ENCODE data around the gene TRIM72.

TRIM72 gene

DNA sequence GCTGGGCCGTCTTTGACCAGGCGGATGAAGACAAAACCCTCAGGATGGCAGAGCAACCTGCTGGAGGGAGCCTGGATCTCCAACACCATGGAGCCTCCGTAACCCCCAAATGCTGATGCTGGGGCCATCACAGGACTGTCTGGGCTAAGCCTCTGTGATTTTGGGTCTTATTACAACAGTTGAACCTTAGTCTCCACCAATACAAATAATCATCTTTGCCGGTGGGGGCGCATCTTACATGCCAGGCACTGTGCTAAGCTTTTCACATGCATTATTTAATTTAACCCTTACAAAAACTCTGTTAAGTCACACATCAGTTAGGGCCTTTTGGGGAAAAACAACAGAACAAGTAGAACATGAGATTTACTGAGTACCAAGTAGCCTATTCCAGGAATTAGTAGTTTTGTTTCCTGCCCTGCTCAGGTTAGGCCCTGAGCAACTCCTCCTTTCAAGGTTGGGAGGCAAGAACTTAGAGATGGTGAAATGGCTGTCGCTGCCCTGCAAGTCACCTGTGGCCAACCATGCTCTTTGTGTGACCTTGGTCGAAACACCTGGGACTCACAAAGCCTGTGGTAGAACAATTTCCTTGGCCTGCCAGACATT, 37.0 kb downstream of the TRIM72 start:
- TF ChIP-seq, protein P1, sequence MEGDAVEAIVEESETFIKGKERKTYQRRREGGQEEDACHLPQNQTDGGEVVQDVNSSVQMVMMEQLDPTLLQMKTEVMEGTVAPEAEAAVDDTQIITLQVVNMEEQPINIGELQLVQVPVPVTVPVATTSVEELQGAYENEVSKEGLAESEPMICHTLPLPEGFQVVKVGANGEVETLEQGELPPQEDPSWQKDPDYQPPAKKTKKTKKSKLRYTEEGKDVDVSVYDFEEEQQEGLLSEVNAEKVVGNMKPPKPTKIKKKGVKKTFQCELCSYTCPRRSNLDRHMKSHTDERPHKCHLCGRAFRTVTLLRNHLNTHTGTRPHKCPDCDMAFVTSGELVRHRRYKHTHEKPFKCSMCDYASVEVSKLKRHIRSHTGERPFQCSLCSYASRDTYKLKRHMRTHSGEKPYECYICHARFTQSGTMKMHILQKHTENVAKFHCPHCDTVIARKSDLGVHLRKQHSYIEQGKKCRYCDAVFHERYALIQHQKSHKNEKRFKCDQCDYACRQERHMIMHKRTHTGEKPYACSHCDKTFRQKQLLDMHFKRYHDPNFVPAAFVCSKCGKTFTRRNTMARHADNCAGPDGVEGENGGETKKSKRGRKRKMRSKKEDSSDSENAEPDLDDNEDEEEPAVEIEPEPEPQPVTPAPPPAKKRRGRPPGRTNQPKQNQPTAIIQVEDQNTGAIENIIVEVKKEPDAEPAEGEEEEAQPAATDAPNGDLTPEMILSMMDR (IDR thresholded peaks at IDR 0.05; ENCODE audit: low read depth, low read length), result no peak
- H3K4me3 ChIP-seq (ENCODE audit: low read depth, low read length), result no peak overlapping the region

DNA sequence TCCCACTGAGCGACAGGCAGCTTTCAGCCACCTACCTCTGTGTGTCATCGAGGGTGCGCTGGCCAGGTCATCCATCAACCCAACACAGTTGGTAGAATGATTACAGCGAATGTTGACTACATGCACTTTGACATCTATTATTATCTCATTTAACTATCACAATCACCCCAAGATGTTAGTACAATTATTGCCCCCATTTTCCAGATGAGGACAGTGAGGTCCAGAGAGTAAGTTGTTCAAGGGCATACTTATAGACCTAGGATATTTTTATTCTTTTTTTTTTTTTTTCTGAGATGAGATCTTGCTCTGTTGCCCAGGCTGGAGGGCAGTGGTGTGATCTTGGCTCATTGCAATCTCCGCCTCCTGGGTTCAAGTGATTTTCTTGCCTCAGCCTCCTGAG, 37.5 kb downstream of the TRIM72 start:
- TF ChIP-seq, protein P1 (IDR thresholded peaks at IDR 0.05; ENCODE audit: low read depth, low read length), result no peak
- no peak overlapping the region for H3K4me3 ChIP-seq (ENCODE audit: low read depth, low read length)

DNA sequence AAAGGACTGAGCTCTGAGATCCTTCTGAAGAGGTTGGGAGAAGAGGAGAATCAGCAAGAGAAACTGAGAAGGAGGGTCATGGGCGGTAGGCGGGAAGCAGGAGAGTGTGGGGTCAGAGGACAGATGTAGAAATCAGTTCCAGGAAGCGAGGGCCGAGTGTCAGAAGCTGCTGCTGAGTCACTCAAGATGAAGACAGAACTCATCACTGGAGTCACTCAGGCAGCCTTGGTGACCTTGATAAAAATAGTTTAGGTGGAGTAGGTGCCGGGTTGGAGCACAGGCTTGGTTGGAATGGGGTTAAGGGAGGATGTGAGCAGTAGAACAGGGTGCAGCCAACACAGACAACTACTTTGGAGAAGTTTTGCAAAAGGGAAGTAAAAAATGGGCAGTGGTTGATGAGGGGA, 39.7 kb downstream of the TRIM72 start:
- TF ChIP-seq, protein P1 (IDR thresholded peaks at IDR 0.05; ENCODE audit: low read depth, low read length), result no peak
- H3K4me3 ChIP-seq (ENCODE audit: low read depth, low read length), result no peak overlapping the region

DNA sequence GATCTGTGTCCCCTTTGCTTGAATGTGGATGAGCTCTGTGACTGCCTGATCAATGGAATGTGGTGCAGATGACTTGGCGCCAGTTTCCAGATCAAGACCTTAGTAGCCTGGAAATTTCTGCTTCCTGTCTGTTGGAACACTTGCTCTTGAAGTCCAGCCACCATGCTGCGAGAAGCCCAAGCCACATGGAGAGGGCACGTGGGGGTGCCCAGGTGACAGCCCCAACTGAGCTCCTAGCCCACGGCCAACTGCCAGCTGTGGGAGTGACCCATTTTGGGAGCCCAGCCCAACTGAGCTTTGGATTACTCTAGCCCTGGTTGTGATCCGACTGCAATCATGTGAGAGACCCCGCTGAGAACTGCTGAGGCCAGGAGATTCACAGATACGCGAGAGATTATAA, 42.5 kb downstream of the TRIM72 start:
- H3K4me3 ChIP-seq (ENCODE audit: low read depth, low read length), result no peak overlapping the region
- TF ChIP-seq, protein P1 (IDR thresholded peaks at IDR 0.05; ENCODE audit: low read depth, low read length), result no peak

DNA sequence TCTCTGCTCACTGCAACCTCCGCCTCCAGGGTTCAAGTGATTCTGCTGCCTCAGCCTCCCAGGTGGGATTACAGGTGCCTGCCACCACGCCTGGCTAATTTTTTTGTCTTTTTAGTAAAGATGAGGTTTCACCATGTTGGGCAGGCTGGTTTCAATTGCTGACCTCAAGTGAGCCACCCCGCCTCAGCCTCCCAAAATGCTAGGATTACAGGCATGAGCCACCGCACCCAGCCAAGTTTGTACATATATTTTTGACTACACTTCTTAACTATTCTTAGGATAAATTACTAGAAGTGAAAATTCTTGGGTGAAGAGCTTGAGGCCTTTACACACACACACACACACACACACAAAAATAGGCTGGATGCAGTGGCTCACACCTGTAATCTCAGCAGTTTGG, 44.4 kb downstream of the TRIM72 start:
- TF ChIP-seq, protein P1 (IDR thresholded peaks at IDR 0.05; ENCODE audit: low read depth, low read length), result no peak

DNA sequence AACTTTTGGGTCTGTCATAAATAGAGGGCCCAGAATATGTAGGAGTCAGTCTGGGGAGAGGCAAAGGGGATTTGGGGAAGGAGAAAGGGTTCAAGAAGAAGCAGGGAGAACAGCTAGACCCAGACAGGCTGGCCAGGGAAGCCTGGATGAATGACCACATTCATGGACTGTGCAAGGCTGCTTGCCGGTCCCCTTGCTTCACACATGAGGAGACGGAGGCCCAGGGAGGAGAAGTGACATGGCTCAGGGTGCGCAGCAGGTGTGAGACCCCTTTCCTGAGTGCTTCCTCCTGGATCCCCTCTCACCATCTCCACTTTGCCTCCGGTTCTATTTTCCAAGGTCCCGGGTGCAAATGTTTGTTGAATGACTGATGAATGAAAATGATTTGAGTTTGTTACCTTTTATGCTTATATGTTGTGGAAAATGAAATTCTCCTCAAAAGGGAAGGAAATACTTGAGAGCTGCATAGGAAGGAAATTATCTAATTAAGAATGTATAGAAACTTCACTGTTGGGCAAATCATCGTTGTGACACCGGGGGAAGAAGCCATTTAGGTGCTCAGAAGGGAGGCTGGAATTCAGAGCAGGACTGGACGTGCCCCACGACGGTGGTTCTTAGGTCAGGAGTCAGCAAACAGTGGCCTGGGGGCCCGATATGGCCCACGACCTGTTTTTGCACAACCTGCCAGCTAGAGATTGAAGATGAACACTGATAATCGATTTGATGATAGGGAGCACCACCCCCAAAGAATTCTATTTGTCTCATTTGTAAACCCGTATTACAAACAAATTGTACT, 46.4 kb downstream of the TRIM72 start:
- H3K4me3 ChIP-seq (ENCODE audit: low read depth, low read length), result no peak overlapping the region

More for the DNA sequence above, 44.4 kb downstream of the TRIM72 start:
- H3K4me3 ChIP-seq (ENCODE audit: low read depth, low read length), result no peak overlapping the region

DNA sequence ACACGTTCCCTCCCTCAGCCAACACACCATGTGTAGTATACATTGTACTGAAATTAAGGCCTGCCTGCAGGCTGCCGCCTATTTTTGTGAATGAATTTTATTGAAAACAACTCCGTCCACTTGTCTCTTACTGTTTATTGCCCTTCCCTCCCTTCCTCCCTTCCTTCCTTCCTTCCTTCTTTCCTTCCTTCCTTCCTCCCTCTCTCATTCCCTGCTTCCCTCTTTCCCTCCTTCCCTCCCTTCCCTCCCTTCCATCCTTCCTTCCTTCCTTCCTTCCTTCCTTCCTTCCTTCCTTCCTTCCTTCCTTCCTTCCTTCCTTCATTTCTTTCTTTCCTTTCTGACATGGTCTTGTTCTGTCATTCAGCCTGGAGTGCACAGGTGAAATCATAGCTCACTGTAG, 48.2 kb downstream of the TRIM72 start:
- TF ChIP-seq, protein P1 (IDR thresholded peaks at IDR 0.05; ENCODE audit: low read depth, low read length), result no peak

More for the DNA sequence above, 46.4 kb downstream of the TRIM72 start:
- TF ChIP-seq, protein P1 (IDR thresholded peaks at IDR 0.05; ENCODE audit: low read depth, low read length), result no peak

More for the DNA sequence above, 48.2 kb downstream of the TRIM72 start:
- no peak overlapping the region for H3K4me3 ChIP-seq (ENCODE audit: low read depth, low read length)
